Endothelial cell (in vitro differentiated cells): ENCODE results near the gene MRPS18B. TPM values are rescaled to one million over a fixed set of nuclear protein-coding genes. Genes with fewer than 3 reads are reported as not detected.
A peak's percentile ranks its signal among the peaks of the same experiment; 100 is the strongest.

Experiments used
- DNase-seq: peaks from one replicate; pipeline ENCODE4 v3.0.0; 2021; ENCODE audit warnings: low spot score
- H3K27ac Mint-ChIP-seq: one replicate; pipeline ENCODE4 v1.8.0; 2021; ENCODE audit warnings: mixed read lengths, inconsistent platforms; ENCODE audit not compliant: unreplicated experiment
- H3K27me3 Mint-ChIP-seq: one replicate; pipeline ENCODE4 v1.8.0; 2021; ENCODE audit warnings: mild to moderate bottlenecking, moderate library complexity, mixed read lengths, inconsistent platforms; ENCODE audit not compliant: unreplicated experiment
- H3K36me3 Mint-ChIP-seq: one replicate; pipeline ENCODE4 v1.8.0; 2021; ENCODE audit warnings: mild to moderate bottlenecking, low read depth, mixed read lengths, inconsistent platforms; ENCODE audit not compliant: unreplicated experiment
- H3K4me1 Mint-ChIP-seq: one replicate; pipeline ENCODE4 v1.8.0; 2021; ENCODE audit warnings: mild to moderate bottlenecking, mixed read lengths, inconsistent platforms; ENCODE audit not compliant: unreplicated experiment
- H3K4me3 Mint-ChIP-seq: one replicate; pipeline ENCODE4 v1.8.0; 2021; ENCODE audit warnings: mild to moderate bottlenecking, mixed read lengths, inconsistent platforms; ENCODE audit not compliant: unreplicated experiment
- H3K9me3 Mint-ChIP-seq: one replicate; pipeline ENCODE4 v1.8.0; 2021; ENCODE audit warnings: mixed read lengths, inconsistent platforms; ENCODE audit not compliant: unreplicated experiment
- CTCF ChIP-seq: fragments of 200-600 bp; sonication (generic); IDR thresholded peaks from one replicate; pipeline ENCODE4 v1.5.0; 2021; ENCODE audit warnings: antibody characterized with exemption; ENCODE audit not compliant: unreplicated experiment
- total RNA-seq: library from RNA; stranded (reverse); fragmentation: NEBNext Ultra II Directional; extraction: Animal tissue kit (Norgen Biotek cat#: 25700); gene quantifications from one replicate; pipeline ENCODE4 v1.2.1, GENCODE V29; 2021; ENCODE audit not compliant: unreplicated experiment

The MRPS18B gene
- total RNA-seq, 1 donor from 2014 or later = 39.8 TPM

GRCh38 chr6:30618270-30618797 is 694 bp downstream of the MRPS18B start:
- no peak for TF ChIP-seq CTCF
- H3K4me3 Mint-ChIP-seq = peak overlapping the region; percentile 99
- peak overlapping the region; percentile 100 for H3K27ac Mint-ChIP-seq
- H3K36me3 Mint-ChIP-seq = peaks cover 34% of the 10 kb centered on the region
- DNase-seq = no peak
- peaks cover 39% of the 10 kb centered on the region for H3K4me1 Mint-ChIP-seq
- H3K9me3 Mint-ChIP-seq = no peaks in the 10 kb centered on the region
- peaks cover 20% of the 10 kb centered on the region for H3K27me3 Mint-ChIP-seq

DNA sequence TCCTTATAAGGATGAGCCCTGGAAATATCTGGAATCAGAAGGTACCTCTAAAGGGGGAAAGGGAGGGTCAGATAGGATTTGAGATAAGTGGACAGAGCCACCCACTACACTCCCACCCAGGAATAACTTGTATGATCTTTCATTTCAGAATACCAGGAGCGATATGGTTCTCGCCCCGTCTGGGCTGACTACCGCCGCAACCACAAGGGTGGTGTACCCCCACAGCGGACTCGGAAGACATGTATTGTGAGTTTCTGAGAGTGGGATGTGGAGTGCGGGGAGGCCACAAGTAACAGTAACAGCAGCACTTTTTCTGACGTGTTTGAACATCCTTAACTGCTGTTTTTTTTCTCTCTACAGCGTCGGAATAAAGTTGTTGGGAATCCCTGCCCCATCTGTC is 1.9 kb downstream of the MRPS18B start:
- DNase-seq = no peak
- H3K4me1 Mint-ChIP-seq = peaks cover 31% of the 10 kb centered on the region
- H3K27ac Mint-ChIP-seq = peak overlapping the region; percentile 44
- H3K9me3 Mint-ChIP-seq = no peaks in the 10 kb centered on the region
- peaks cover 20% of the 10 kb centered on the region for H3K27me3 Mint-ChIP-seq
- peaks cover 34% of the 10 kb centered on the region for H3K36me3 Mint-ChIP-seq
- H3K4me3 Mint-ChIP-seq = peak overlapping the region; percentile 99
- TF ChIP-seq CTCF = no peak

GRCh38 chr6:30625511-30625910 is 7.9 kb downstream of the MRPS18B start:
- Mint-ChIP-seq H3K4me3 (no peak overlapping the region), H3K4me1 (peaks cover 27% of the 10 kb centered on the region), H3K36me3 (peaks cover 16% of the 10 kb centered on the region), H3K27me3 (peaks cover 8% of the 10 kb centered on the region), H3K9me3 (no peaks in the 10 kb centered on the region), H3K27ac (peak overlapping the region; percentile 10)
- TF ChIP-seq CTCF = no peak
- no peak for DNase-seq

GRCh38 chr6:30626484-30627366 is 9.1 kb downstream of the MRPS18B start, which contains the start of gene ATAT1:
TSS of gene ATAT1 (plus strand) at chr6:30626874.
- Mint-ChIP-seq H3K27me3 (peaks cover 12% of the 10 kb centered on the region), H3K36me3 (peaks cover 23% of the 10 kb centered on the region)
- DNase-seq = peak; percentile 76

More at GRCh38 chr6:30626484-30627366, 9.1 kb downstream of the MRPS18B start, which contains the start of gene ATAT1:
- peak; percentile 25 for TF ChIP-seq CTCF
- Mint-ChIP-seq H3K4me1 (peaks cover 27% of the 10 kb centered on the region), H3K4me3 (peak within 1 kb of the TSS; percentile 92), H3K9me3 (no peaks in the 10 kb centered on the region), H3K27ac (peak within 1 kb of the TSS; percentile 97)
